ENCODE data around the gene RDH11. TPM values are rescaled to one million over a fixed set of nuclear protein-coding genes. Genes with fewer than 3 reads are reported as not detected.

Gene RDH11
- total RNA-seq, 4 donors from 2014 or later = 72.2 to 158 (median 112) TPM

DNA sequence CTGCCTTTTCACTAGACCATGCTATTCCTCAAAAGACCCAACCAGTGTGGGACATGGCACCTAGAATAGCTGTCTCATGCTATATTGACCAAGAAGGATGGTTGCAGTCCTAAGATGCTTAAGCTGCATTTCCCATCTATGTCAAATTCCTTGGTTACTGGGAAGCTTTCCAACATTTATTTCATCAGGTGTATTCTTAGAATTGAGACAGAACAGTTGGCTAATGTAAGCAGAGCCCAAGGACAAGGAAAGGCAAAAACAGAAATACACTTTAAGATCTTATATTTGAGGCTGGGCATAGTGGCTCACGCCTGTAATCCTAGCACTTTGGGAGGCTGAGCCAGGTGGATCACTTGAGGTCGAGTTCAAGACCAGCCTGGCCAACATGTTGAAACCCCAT, 51.1 kb downstream of the RDH11 start:
- Histone ChIP-seq H3K4me3 (replicated peaks in 1 of 3) (no peak overlapping the region), H3K4me1 (peaks cover 3 to 18% of the 10 kb centered on the region in 2 donors), H3K9me3 (no peaks in the 10 kb centered on the region), H3K36me3 (peaks cover 20 to 37% of the 10 kb centered on the region in 2 donors), H3K27me3 (no peaks in the 10 kb centered on the region), H3K27ac (peak overlapping the region; percentile 52 to 76 (median 69))
- 63 to 71% methylated on average over 2 of the region's 2 CpGs for WGBS, 2 donors
- TF ChIP-seq, protein P1, sequence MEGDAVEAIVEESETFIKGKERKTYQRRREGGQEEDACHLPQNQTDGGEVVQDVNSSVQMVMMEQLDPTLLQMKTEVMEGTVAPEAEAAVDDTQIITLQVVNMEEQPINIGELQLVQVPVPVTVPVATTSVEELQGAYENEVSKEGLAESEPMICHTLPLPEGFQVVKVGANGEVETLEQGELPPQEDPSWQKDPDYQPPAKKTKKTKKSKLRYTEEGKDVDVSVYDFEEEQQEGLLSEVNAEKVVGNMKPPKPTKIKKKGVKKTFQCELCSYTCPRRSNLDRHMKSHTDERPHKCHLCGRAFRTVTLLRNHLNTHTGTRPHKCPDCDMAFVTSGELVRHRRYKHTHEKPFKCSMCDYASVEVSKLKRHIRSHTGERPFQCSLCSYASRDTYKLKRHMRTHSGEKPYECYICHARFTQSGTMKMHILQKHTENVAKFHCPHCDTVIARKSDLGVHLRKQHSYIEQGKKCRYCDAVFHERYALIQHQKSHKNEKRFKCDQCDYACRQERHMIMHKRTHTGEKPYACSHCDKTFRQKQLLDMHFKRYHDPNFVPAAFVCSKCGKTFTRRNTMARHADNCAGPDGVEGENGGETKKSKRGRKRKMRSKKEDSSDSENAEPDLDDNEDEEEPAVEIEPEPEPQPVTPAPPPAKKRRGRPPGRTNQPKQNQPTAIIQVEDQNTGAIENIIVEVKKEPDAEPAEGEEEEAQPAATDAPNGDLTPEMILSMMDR (IDR thresholded peaks at IDR 0.05) = no peak
- no peak for TF ChIP-seq POLR2A (IDR thresholded peaks at IDR 0.05)
- DNase-seq = no peak
- intact Hi-C loops (cut with DNase I) = no loop called here

DNA sequence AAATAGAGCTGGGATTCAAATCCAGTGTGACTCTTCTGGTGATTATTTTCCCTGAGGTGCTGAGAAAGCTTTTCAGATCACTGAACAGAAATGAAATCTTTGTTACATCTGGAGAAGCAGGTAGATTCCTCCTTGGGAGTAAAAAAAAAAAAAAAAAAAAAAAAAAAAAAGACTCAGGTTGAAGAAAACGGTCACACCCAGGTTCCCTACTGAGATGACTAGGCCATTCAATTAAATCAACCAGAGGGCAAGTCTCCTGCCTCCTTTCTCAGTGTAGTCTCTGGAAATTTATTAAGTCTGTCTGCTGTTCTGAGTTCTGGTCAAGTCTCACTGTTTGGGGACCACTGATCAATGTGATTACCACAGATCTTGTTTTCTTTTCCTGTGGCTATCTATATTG, 51.9 kb downstream of the RDH11 start:
- intact Hi-C loops (cut with DNase I) = no loop called here
- H3K9me3 ChIP-seq = no peaks in the 10 kb centered on the region

DNA sequence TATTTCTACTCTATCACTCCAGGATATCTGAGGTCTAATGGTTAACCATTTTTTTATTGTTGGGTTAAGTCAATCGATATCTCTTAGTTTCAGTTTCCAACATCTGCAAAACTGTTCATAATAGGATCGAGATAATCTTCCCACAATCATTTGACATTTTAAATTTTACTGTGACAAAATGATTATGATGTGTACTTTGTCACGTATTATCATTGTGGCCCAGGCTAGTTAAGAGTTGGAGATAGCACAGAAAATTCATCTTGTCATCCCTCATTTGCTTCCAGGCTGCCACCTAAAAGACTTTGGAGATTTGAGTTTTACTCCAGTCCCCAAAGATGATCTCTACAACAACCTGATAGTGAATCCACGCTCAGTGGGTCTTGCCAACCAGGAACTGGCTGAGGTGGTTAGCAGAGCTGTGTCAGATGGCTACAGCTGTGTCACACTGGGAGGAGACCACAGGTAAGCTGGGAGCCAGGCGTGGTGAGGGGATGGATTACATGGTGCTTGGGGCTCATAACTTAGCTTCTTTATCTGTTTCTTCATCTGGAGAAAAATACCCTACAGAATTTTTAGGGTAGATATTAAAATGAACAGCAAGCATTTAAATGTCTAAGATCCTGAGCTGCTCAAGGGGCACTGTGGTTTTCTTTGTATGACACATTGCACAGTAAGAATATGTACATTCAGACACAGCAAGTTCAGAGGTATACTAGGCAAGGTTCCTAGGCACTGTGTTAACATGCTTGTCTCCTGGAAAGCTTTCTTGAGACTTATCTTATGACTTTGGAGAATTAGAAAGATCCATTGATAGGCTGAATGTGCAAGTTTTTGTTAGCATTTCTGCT, 53.4 kb downstream of the RDH11 start:
- WGBS, 2 donors = 90 to 95% methylated on average over 5 of the region's 5 CpGs
- H3K4me1 ChIP-seq = peaks cover 12 to 38% of the 10 kb centered on the region in 2 donors
- intact Hi-C loops (cut with DNase I) = no loop called here
- no peak overlapping the region for H3K4me3 ChIP-seq (replicated peaks in 1 of 3)
- no peaks in the 10 kb centered on the region for H3K9me3 ChIP-seq
- TF ChIP-seq, protein P1 (IDR thresholded peaks at IDR 0.05) = no peak
- no peak for TF ChIP-seq POLR2A (IDR thresholded peaks at IDR 0.05)
- DNase-seq = no peak
- H3K36me3 ChIP-seq = peaks cover 9 to 15% of the 10 kb centered on the region in 2 donors
- no peaks in the 10 kb centered on the region for H3K27me3 ChIP-seq
- no peak overlapping the region for H3K27ac ChIP-seq

More for the DNA sequence above, 51.9 kb downstream of the RDH11 start:
- peaks cover 13 to 30% of the 10 kb centered on the region in 2 donors for H3K36me3 ChIP-seq
- no peaks in the 10 kb centered on the region for H3K27me3 ChIP-seq
- H3K4me3 ChIP-seq (replicated peaks in 1 of 3) = no peak overlapping the region
- DNase-seq = no peak
- H3K4me1 ChIP-seq = peaks cover 3 to 22% of the 10 kb centered on the region in 2 donors
- WGBS, 2 donors = 29 to 35% methylated on average over 1 of the region's 1 CpG
- peak overlapping the region; percentile 57 to 76 (median 69) for H3K27ac ChIP-seq
- no peak for TF ChIP-seq POLR2A (IDR thresholded peaks at IDR 0.05)
- TF ChIP-seq, protein P1 (IDR thresholded peaks at IDR 0.05) = no peak

DNA sequence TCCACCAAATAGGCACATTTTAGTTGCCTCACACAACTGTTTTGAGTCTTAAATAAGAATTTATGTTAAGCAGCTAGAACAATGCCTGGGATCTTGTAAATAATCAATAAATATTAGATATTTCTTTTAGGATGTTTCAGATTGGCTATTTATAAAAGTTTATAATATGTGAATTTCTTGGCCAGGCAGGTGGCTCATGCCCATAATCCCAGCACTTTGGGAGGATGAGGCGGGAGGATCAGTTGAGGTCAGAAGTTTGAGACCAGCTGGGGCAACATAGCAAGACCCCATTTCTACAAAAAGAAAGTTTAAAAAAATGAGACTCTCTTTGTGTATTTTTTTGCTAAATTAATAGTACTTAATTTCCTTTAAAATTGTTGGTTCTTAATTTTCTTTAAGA, 54.1 kb downstream of the RDH11 start:
- intact Hi-C loops (cut with DNase I) = no loop called here

More for the DNA sequence above, 54.1 kb downstream of the RDH11 start:
- no peaks in the 10 kb centered on the region for H3K9me3 ChIP-seq
- no peaks in the 10 kb centered on the region for H3K27me3 ChIP-seq
- no peak overlapping the region for H3K4me3 ChIP-seq (replicated peaks in 1 of 3)
- peaks cover 18 to 43% of the 10 kb centered on the region in 2 donors for H3K4me1 ChIP-seq
- 97 to 100% methylated on average over 1 of the region's 1 CpG for WGBS, 2 donors
- H3K36me3 ChIP-seq = peaks cover 3 to 8% of the 10 kb centered on the region in 2 donors
- TF ChIP-seq POLR2A (IDR thresholded peaks at IDR 0.05) = no peak
- TF ChIP-seq, protein P1 (IDR thresholded peaks at IDR 0.05) = no peak
- H3K27ac ChIP-seq = no peak overlapping the region
- no peak for DNase-seq

Measured in thyroid gland (tissue), 4 donors.